Measurements from ENCODE around the gene NPBWR2.

The NPBWR2 gene

DNA sequence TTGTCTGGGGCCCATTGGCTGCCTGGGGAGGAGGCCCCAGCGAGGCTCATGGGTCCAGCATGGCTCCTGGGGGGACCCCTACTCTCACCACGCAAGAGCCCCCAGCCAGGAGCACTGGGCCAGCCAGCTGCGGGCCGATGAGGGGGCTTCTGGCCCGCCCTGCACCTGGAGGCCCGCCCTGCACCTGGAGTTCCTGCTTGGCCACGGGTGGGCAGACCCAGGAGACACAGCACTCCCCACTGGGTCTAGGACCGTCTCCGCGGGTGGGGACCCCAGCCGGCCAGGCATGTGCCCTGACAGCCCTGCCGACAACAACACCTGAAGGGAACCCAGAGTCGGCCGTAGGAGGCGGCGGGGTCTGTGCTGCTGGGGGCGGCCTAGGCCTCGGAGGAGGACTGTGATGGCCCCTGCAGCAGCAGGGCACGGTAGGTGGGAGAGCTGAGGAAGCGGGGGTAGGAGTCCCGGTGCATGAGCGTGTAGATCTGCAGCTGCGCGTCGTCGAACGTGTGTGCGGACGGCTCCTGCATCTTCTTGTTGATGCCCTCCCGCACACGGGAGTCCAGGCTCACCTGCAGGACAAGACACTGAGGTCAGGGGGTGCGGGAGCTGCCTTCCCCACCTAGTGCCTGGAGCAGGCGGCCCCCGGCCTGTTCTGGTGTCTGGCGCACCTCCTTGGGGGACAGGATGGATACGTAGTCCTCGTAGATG is 33.7 kb downstream of the NPBWR2 start:
- no peak overlapping the region for H3K27ac Mint-ChIP-seq
- no peak overlapping the region for H3K4me3 Mint-ChIP-seq
- peaks cover 15% of the 10 kb centered on the region for H3K4me1 Mint-ChIP-seq
- H3K27me3 Mint-ChIP-seq: no peaks in the 10 kb centered on the region
- DNase-seq (no peak), ATAC-seq (no peak)
- peaks cover 4% of the 10 kb centered on the region for H3K36me3 Mint-ChIP-seq (ENCODE audit: low read depth)
- no peaks in the 10 kb centered on the region for H3K9me3 Mint-ChIP-seq

DNA sequence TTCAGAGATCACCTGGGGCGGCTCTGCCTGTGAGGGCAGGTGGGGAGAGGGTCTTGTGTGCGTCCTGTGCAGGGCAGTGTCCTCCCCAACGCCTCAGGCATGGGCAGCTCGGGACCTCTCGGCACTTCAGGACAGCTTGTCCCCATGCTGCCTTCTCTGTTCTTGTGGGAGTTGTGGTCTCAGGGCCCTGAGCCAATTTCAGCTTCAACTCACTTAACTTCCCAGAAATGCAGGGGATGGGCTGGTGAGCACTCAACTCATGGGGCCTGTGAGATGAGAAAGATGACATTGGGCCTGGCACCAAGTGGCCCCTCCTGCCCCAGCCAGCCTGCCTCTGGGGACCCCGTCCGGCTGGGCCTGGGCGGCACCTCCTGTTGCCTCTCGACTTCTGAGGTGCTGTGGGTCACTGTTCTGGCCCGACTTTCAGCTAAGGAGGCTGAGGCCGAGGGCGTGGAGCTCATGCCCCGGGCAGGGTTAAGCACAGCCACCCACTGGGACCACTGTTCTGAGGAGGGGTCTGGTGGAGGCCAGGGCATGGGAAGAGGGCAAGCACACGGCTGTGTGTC is 34.8 kb downstream of the NPBWR2 start:
- Mint-ChIP-seq H3K9me3 (no peaks in the 10 kb centered on the region), H3K27me3 (no peaks in the 10 kb centered on the region), H3K4me1 (peaks cover 13% of the 10 kb centered on the region), H3K4me3 (no peak overlapping the region), H3K27ac (no peak overlapping the region), H3K36me3 (ENCODE audit: low read depth) (peaks cover 4% of the 10 kb centered on the region)
- DNase-seq: no peak
- no peak for ATAC-seq

DNA sequence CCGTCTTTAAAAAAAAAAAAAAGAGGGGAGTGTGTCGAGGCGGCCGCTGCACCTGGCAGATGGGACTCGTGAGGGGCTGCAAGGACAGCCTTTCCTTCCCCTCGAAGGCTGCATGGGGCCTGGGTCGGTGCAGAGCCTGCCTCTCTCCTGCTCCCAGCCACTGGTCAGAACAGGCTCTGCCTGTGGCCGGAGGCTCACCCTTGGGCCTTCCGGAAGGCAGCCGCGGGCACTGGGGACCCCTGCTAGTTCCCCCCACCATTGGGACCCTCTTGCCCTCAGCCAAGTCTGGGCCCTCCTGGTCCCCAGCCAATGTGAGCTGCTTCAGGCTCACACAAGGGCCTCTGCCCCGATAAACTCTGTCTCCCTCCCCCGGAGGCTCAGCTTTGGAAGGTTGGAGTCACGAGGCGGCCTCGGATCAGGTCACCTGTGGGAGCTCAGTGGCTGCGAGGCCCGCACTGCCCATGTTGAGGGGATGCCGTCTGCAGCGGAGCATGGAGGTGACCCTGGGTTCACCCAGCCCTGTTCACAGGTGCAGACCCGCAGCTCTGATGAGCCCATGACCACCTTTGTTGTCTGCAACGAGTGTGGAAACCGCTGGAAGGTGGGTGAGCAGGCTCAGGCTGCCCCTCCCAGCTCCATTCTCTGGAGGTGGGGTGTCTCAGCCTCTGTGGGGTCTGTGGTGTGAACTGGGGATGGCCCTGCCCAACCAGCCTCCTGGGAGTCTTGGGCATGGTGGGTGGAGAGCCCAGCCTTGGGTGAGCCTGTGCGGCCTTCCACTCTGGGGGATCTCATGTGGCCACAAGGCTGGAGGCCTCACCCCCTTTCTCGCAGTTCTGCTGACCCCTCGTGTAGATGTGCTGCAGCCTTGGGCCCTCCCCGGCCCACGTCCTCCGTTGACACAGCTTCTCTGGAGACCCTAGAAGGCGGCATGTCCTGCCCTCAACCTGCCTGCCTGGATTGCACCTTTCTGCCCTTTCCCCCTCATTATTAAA is 35.7 kb downstream of the NPBWR2 start:
- H3K4me1 Mint-ChIP-seq: peaks cover 14% of the 10 kb centered on the region
- DNase-seq (no peak), ATAC-seq (no peak)
- H3K27ac Mint-ChIP-seq: no peak overlapping the region
- no peak overlapping the region for H3K4me3 Mint-ChIP-seq
- H3K9me3 Mint-ChIP-seq: no peaks in the 10 kb centered on the region
- no peaks in the 10 kb centered on the region for H3K27me3 Mint-ChIP-seq
- peaks cover 4% of the 10 kb centered on the region for H3K36me3 Mint-ChIP-seq (ENCODE audit: low read depth)

DNA sequence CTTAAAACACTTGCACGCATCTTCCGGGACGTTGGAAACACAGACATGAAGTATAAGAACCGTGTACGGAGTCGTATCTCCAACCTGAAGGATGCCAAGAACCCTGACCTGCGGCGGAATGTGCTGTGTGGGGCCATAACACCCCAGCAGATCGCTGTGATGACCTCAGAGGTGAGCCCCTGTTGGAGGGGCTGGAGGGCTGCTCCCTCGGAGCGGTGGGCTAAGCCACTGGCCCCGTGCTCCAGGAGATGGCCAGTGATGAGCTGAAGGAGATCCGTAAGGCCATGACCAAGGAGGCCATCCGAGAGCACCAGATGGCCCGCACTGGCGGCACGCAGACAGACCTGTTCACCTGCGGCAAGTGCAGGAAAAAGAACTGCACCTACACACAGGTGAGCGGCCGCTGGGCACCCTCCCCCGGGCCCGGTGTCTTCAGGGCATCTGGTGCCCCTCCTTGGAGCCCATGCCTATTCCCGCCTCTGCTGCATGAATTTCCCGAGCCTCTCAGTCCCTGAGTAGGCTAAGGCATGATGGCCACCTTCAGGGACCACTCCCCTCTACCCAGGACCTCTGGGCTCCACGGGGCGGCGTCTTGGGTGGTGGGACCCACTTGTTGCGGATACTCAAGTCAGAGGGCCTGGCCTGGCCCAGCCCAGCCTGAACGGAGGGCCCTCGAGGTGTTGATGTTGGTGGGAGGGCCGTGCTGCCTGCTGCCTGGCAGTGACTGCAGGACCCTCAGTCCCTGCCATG is 36.9 kb downstream of the NPBWR2 start:
- H3K4me1 Mint-ChIP-seq: peaks cover 26% of the 10 kb centered on the region

DNA sequence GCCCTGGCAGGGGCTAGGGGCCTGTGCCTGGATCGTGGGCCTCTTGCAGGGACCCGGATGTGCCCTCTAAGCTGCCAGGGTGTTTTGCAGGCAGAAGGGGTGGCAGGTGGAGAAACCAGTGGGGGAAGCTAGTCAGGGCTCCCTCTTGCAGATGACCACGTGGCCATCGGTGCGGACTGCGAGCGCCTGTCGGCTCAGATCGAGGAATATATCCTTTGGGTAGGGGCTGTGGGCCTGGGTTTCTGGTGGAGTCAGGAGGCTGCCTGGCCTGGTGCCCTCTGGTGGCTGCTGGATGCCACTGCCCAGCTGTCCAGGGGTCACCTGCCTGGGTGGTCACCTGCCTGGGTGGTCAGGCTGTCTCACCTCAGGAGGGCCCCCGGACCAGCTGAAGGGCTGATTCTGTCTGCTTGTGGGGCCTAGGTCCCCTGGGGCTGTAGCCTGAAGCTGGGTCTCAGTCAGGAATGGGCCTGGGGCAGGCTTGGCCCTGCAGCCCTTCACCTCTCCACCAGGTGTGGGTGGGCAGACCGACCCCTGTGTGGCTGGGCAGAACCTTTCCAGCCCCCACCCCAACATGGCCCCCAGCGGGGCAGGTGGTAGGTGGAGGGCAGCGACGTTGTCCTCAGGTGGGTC is 37.6 kb downstream of the NPBWR2 start:
- DNase-seq (peak; percentile 55), ATAC-seq (no peak)
- peaks cover 30% of the 10 kb centered on the region for H3K4me1 Mint-ChIP-seq
- H3K4me3 Mint-ChIP-seq: no peak overlapping the region
- no peak overlapping the region for H3K27ac Mint-ChIP-seq
- H3K36me3 Mint-ChIP-seq (ENCODE audit: low read depth): peaks cover 4% of the 10 kb centered on the region
- H3K27me3 Mint-ChIP-seq: no peaks in the 10 kb centered on the region
- no peaks in the 10 kb centered on the region for H3K9me3 Mint-ChIP-seq

More for the DNA sequence above, 36.9 kb downstream of the NPBWR2 start:
- ATAC-seq (no peak), DNase-seq (no peak)
- H3K9me3 Mint-ChIP-seq: no peaks in the 10 kb centered on the region
- no peak overlapping the region for H3K27ac Mint-ChIP-seq
- peaks cover 4% of the 10 kb centered on the region for H3K36me3 Mint-ChIP-seq (ENCODE audit: low read depth)
- no peak overlapping the region for H3K4me3 Mint-ChIP-seq
- H3K27me3 Mint-ChIP-seq: no peaks in the 10 kb centered on the region

DNA sequence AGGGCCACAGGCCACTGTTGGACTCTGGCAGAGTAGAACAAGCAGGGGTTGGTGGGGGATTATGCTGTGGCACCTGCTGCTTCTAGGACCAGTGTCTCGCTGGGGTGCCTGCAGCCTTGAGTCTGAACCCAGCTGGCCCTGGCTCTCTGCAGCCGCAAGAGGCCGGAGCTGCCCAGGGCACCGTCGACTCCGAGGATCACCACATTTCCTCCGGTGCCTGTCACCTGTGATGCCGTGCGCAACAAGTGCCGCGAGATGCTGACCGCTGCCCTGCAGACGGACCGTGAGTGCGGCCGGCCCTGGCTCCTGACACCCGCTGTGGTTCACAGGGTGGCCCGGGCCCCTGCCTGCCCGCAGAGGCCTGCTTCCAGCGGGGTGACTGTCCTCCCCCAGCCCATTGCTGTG is 38.2 kb downstream of the NPBWR2 start:
- no peak overlapping the region for H3K4me3 Mint-ChIP-seq
- DNase-seq: no peak
- H3K9me3 Mint-ChIP-seq: no peaks in the 10 kb centered on the region
- no peaks in the 10 kb centered on the region for H3K27me3 Mint-ChIP-seq
- peaks cover 36% of the 10 kb centered on the region for H3K4me1 Mint-ChIP-seq
- ATAC-seq: no peak
- H3K27ac Mint-ChIP-seq: no peak overlapping the region
- peaks cover 4% of the 10 kb centered on the region for H3K36me3 Mint-ChIP-seq (ENCODE audit: low read depth)

DNA sequence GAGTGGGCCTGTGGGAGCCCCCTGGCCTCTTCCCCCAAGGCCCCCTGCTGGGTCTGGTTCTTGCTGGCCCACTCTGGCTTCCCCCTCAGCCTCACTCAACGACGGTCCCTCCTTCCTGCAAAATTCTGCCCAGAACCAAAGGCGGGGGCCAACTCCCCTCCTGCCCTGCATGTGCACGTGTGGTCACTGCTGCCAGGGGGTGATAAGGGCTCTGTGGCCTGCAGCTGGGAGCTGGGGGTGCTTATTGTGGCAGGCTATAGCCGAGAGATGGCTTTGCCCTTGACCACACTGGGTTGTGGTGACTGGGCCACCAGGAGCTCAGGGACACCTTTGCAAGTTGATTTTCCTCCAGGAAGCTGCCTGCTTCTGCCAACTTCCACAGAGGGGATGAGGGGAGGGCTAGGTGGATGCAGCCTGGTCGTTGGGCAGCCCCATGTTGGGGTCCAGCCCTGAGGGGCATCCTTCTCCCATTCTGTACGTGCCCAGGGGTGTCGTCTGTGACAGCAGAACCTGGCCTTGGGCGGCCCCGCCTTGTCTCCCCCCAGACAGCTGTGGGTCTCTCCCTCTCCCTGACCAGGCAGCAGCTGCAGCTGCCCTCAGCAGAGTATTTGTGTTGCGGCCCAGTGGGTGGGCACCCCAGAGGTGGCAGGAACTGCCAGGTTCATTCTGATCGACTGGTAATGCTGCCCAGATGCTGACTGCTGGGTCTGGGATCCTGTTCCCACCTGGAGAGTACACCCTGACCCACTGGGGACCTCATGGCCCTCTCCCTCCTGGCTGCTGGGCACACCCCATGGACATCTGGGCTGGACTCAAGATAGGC is 38.8 kb downstream of the NPBWR2 start:
- Mint-ChIP-seq H3K27ac (no peak overlapping the region), H3K4me3 (no peak overlapping the region), H3K27me3 (no peaks in the 10 kb centered on the region), H3K9me3 (no peaks in the 10 kb centered on the region), H3K4me1 (peaks cover 42% of the 10 kb centered on the region), H3K36me3 (ENCODE audit: low read depth) (peaks cover 4% of the 10 kb centered on the region)
- ATAC-seq: no peak
- no peak for DNase-seq

DNA sequence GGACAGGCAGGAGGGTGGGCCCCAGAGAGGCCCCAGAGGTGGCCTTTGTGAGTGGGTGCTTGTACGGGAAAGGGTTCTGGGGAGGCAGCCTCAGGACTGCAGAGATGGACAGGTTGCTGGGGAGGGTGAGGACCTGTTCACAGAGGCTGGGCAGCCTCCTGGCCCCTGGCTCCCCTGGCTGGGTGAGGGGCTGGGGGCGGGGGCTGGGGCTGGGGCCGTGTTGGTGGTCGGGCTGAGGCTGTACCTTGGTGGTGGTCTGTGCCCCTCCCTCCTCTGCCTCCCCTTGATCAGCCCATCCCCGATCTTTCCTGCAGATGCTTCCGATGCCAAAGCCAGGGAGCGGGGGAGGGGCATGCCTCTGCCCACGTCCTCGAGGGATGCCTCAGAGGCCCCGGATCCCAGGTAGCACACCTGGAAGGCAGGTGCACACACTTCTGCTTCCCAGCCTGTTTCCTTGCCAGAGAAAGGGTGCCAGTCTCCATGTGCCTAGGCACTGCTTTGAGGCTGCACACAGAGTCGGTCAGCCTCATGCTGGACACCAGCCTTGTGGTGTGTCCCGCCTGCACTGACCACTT is 39.5 kb downstream of the NPBWR2 start:
- Mint-ChIP-seq H3K4me1 (peaks cover 42% of the 10 kb centered on the region), H3K27ac (no peak overlapping the region), H3K4me3 (no peak overlapping the region), H3K9me3 (no peaks in the 10 kb centered on the region), H3K27me3 (no peaks in the 10 kb centered on the region), H3K36me3 (ENCODE audit: low read depth) (no peaks in the 10 kb centered on the region)
- ATAC-seq: no peak
- no peak for DNase-seq

DNA sequence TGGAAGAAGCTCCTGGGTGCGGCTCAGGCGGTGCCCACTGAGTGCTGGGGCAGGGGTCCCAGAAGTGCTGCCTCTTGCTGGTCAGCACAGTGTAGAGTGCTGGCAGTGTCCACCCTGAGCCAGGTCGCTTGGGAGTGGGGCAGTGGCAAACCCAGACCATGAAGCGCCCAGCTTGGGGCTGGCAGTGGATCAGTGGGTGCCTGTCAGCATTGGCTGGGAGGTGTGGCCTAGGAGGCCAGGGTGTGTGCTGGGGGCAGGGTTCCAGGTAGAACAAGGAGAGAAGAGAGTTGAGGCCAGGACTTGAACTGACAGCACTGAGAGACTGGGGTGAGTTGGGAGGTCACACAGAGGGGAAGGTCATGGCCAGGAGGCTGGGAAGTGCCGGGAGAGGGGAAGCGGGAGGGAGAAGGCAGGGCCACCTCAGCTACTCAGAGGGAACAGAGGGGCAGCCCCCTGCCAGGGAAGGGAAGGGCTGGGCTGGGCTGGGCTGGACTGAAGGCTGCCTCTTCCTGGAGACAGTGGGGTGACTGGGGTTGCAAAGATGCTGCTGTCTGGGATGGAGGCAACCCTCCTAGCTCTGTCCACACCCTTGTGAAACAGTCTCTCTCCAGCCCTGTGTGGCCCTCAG is 40.2 kb downstream of the NPBWR2 start:
- no peak for ATAC-seq
- H3K4me3 Mint-ChIP-seq: no peak overlapping the region
- no peak for DNase-seq
- no peak overlapping the region for H3K27ac Mint-ChIP-seq
- H3K9me3 Mint-ChIP-seq: no peaks in the 10 kb centered on the region
- H3K27me3 Mint-ChIP-seq: no peaks in the 10 kb centered on the region
- peaks cover 39% of the 10 kb centered on the region for H3K4me1 Mint-ChIP-seq
- no peaks in the 10 kb centered on the region for H3K36me3 Mint-ChIP-seq (ENCODE audit: low read depth)

DNA sequence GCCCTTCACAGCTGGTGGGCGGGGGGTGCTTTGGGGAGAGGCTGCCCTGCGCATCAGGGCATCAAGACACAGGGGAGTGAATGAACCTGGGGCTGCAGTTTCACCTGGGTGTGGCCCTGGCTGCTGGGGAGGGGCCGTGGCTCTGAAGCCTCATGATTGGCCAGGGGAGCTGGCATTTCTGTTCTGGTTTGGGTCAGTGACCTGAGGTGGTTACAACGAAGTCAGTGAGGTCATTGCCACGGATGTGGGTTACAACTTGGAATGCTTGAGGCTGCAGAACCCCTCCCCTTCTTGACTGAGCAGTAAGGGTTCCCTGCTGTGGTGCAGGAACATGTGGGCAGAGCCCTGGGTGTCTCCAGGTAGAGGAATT is 41.4 kb downstream of the NPBWR2 start:
- ATAC-seq (peak; percentile 68), DNase-seq (peak; percentile 72)
- H3K4me3 Mint-ChIP-seq: peak overlapping the region; percentile 29
- H3K27ac Mint-ChIP-seq: peak overlapping the region; percentile 67
- H3K36me3 Mint-ChIP-seq (ENCODE audit: low read depth): no peaks in the 10 kb centered on the region
- H3K9me3 Mint-ChIP-seq: no peaks in the 10 kb centered on the region
- peaks cover 39% of the 10 kb centered on the region for H3K4me1 Mint-ChIP-seq
- H3K27me3 Mint-ChIP-seq: no peaks in the 10 kb centered on the region

DNA sequence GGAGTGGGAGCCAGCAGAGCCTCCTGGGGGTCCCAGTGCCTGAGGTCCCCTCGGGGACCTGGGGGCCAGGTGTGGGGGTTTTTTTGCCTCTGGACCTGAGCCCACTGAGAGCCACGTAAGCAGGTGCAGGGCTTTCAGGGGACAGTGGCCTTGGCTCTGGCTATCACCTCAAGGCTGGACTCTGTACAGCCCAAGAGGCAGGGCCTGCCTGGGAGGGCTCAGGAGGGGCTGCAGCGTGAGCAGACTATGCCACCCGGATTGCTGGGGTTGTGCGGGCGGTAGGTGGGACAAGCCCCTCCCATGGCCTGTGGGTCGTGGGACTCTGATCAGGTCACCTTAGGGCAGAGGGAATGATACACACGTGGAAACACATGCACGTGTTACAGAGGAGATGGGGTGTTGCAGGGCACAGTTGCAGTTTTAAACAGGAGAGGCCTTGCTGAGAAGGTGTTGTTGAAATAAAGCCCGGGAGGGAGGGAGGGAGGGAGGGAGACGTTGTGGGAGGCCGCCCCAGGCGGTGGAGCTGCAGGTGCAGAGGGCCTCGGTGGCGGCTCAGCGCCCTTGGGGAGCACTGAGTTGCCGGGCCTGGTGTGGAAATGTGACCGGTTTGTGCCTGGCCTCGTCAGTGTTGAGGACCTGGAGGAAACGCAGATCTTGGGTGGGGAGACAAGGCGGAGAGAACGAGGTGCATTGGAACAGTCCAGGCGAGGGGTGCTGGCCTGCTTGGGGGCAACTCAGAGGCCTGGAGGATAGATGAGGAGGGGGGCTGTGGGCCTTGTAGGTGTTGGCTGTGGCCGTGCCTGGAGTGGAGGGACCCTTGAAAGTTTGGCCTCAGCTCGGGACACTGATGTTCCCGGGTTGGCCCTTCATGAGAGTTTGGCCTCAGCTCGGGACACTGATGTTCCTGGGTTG is 42.0 kb downstream of the NPBWR2 start:
- no peak for ATAC-seq
- no peaks in the 10 kb centered on the region for H3K9me3 Mint-ChIP-seq
- no peaks in the 10 kb centered on the region for H3K27me3 Mint-ChIP-seq
- no peaks in the 10 kb centered on the region for H3K36me3 Mint-ChIP-seq (ENCODE audit: low read depth)
- peak overlapping the region; percentile 29 for H3K4me3 Mint-ChIP-seq
- peak overlapping the region; percentile 67 for H3K27ac Mint-ChIP-seq
- no peak for DNase-seq
- H3K4me1 Mint-ChIP-seq: peaks cover 39% of the 10 kb centered on the region

DNA sequence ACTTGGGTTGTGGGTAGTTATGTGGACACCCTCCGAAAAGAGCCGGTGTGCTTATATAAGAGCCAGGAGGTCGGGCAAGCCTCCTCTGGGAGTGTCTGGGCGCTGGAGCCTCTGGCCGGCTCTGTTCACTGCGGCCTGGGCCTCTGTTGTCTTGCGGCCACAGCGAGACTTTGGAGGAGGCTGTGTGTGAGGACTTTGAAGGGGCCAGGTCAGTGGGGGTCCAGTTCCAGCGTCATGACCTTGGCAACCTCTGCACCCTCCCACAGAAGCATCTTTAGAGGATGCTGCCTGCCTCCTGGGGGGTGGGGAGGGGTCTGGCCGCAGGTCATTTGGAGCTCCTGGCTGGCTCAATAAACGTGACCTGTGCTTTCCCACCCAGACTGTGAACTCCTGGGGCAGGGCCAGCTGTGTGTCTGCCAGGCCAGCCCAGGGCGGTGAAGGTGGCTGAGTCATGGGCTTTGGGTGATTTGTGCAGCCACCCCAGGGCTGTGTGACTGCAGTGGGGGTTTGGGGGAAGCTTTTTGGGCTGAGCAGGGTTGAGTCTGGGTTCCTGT is 43.1 kb downstream of the NPBWR2 start:
- DNase-seq (no peak), ATAC-seq (no peak)
- Mint-ChIP-seq H3K4me3 (peak overlapping the region; percentile 87), H3K9me3 (no peaks in the 10 kb centered on the region), H3K4me1 (peaks cover 39% of the 10 kb centered on the region), H3K36me3 (ENCODE audit: low read depth) (no peaks in the 10 kb centered on the region), H3K27ac (peak overlapping the region; percentile 82), H3K27me3 (no peaks in the 10 kb centered on the region)

All from activated naive CD8-positive, alpha-beta T cell treated with anti-CD3 and anti-CD28 coated beads, Interleukin-2, amount 50 U/mL, for 24 hours (primary cell).